ENCODE results near the gene MBD3L3.

DNA sequence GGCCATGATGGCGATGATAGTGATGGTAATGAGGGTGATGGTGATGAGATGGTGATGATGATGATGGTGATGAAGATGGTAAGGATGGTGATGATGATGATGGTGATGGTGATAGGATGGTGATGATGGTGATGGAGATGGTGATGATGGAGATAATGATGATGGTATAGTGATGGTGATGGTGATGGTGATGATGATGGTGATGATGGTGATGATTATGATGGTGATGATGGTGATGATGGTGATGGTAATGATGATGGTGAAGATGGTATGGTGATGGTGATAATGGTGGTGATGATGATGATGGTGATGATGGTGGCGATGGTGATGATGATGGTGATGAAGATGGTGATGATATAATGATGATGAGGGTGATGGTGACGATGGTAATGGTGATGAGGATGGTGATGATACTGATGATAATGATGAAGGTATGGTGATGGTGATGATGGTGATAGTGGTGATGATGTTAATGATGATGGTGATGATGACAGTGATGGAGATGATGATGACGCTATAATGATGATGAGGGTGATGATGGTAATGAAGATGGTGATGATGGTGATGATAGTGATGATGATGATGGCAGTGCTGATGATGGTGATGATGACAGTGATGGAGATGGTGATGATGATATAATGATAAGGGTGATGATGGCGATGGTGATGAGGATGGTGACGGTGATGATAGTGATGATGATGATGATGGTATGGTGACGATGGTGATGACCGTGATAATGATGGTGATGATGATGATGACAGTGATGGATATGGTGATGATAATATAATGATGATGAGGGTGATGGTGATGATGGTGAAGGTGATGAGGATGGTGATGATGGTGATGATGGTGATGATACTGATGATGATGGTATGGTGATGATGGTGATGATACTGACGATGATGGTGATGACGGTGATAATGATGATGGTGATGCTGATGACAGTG, 48.5 kb upstream of the MBD3L3 start:
- TF ChIP-seq, protein P1, sequence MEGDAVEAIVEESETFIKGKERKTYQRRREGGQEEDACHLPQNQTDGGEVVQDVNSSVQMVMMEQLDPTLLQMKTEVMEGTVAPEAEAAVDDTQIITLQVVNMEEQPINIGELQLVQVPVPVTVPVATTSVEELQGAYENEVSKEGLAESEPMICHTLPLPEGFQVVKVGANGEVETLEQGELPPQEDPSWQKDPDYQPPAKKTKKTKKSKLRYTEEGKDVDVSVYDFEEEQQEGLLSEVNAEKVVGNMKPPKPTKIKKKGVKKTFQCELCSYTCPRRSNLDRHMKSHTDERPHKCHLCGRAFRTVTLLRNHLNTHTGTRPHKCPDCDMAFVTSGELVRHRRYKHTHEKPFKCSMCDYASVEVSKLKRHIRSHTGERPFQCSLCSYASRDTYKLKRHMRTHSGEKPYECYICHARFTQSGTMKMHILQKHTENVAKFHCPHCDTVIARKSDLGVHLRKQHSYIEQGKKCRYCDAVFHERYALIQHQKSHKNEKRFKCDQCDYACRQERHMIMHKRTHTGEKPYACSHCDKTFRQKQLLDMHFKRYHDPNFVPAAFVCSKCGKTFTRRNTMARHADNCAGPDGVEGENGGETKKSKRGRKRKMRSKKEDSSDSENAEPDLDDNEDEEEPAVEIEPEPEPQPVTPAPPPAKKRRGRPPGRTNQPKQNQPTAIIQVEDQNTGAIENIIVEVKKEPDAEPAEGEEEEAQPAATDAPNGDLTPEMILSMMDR (conservative IDR thresholded peaks at IDR 0.05; ENCODE audit: low read depth in 2 of 2): no peak
- TF ChIP-seq, protein P2, sequence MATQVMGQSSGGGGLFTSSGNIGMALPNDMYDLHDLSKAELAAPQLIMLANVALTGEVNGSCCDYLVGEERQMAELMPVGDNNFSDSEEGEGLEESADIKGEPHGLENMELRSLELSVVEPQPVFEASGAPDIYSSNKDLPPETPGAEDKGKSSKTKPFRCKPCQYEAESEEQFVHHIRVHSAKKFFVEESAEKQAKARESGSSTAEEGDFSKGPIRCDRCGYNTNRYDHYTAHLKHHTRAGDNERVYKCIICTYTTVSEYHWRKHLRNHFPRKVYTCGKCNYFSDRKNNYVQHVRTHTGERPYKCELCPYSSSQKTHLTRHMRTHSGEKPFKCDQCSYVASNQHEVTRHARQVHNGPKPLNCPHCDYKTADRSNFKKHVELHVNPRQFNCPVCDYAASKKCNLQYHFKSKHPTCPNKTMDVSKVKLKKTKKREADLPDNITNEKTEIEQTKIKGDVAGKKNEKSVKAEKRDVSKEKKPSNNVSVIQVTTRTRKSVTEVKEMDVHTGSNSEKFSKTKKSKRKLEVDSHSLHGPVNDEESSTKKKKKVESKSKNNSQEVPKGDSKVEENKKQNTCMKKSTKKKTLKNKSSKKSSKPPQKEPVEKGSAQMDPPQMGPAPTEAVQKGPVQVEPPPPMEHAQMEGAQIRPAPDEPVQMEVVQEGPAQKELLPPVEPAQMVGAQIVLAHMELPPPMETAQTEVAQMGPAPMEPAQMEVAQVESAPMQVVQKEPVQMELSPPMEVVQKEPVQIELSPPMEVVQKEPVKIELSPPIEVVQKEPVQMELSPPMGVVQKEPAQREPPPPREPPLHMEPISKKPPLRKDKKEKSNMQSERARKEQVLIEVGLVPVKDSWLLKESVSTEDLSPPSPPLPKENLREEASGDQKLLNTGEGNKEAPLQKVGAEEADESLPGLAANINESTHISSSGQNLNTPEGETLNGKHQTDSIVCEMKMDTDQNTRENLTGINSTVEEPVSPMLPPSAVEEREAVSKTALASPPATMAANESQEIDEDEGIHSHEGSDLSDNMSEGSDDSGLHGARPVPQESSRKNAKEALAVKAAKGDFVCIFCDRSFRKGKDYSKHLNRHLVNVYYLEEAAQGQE (IDR thresholded peaks at IDR 0.05; ENCODE audit: unreplicated experiment): no peak
- TF ChIP-seq CREB1 (CRISPR knock-in tag; IDR thresholded peaks at IDR 0.05; ENCODE audit: low read depth) (no peak), POLR2AphosphoS5 (IDR thresholded peaks at IDR 0.05; ENCODE audit: low read depth) (no peak), EZH2 (IDR thresholded peaks at IDR 0.05; ENCODE audit: low read depth, unreplicated experiment) (no peak), JUNB (IDR thresholded peaks at IDR 0.05; ENCODE audit: unreplicated experiment) (no peak), NANOG (IDR thresholded peaks at IDR 0.05; ENCODE audit: borderline replicate concordance) (no peak), EZH2phosphoT487 (IDR thresholded peaks at IDR 0.05; ENCODE audit: unreplicated experiment) (no peak), STAT1 (IDR thresholded peaks at IDR 0.05; ENCODE audit: unreplicated experiment) (no peak), ZNF114 (CRISPR knock-in tag; IDR thresholded peaks at IDR 0.05) (no peak), ZNF331 (CRISPR knock-in tag; IDR thresholded peaks at IDR 0.05; ENCODE audit: low read depth) (no peak)
- TF ChIP-seq, protein P3, sequence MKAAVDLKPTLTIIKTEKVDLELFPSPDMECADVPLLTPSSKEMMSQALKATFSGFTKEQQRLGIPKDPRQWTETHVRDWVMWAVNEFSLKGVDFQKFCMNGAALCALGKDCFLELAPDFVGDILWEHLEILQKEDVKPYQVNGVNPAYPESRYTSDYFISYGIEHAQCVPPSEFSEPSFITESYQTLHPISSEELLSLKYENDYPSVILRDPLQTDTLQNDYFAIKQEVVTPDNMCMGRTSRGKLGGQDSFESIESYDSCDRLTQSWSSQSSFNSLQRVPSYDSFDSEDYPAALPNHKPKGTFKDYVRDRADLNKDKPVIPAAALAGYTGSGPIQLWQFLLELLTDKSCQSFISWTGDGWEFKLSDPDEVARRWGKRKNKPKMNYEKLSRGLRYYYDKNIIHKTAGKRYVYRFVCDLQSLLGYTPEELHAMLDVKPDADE (IDR thresholded peaks at IDR 0.05): no peak
